ENCODE data around the gene HERC5. TPM values are rescaled to one million over a fixed set of nuclear protein-coding genes. Genes with fewer than 3 reads are reported as not detected.
"Not testable (repeated sequence)": the region's sequence is repeated elsewhere in the genome, so short reads cannot be mapped to it uniquely, and the experiment has no call there.

The HERC5 gene
- polyA plus RNA-seq, 2 of the 4 experiments (the other 2 are of a cell fraction) = 4.3 to 5.1 TPM

DNA sequence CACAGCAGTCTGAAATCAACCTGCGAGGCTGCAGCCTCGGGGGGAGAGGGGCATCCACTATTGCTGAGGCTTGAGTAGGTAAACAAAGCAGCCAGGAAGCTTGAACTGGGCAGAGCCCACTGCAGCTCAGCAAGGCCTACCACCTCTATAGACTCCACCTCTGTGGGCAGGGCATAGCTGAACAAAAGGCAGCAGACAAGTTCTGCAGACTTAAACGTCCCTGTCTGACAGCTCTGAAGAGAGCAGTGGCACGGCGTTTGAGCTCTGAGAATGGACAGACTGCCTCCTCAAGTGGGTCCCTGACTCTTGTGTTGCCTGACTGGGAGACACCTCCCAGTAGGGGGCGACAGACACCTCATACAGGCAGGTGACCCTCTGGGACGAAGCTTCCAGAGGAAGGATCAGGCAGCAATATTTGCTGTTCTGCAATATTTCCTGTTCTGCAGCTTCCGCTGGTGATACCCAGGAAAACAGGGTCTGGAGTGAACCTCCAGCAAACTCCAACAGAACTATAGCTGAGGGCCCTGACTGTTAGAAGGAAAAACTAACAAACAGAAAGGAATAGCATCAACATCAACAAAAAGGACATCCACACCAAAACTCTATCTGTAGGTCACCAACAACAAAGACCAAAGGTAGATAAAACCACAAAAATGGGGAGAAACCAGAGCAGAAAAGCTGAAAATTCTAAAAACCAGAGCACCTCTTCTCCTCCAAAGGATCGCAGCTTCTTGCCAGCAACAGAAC, 82.6 kb downstream of the HERC5 start:
- ChIA-PET CTCF (interaction anchor here (0.6 to 2.3 kb wide), 38 partner anchors 9 to 499 kb away, joined by 3 to 30 read pairs (median 4); partner anchors contain the start of genes HERC3, NAP1L5 and PYURF), POLR2A (interaction anchor here (0.6 kb wide), 1 partner anchor 63 kb away, joined by 7 read pairs; no protein-coding TSS in a partner anchor)
- peak in 1 of 2 experiments; percentile 52 for DNase-seq (ENCODE audit: low read depth in 1 of 2, low spot score in 1 of 2)
- peak overlapping the region in 1 of 2 experiments; percentile 24; a peak in 1 of 6 replicates for H3K27ac ChIP-seq
- 25% methylated on average over 7 of the region's 9 CpGs for WGBS (ENCODE audit: missing lambda C conversion rate)
- H3K4me3 ChIP-seq, FAIRE-seq, H3K9me3 ChIP-seq, H3K4me1 ChIP-seq: not testable (repeated sequence)
- H3K4me2 ChIP-seq = 0 out of 3 replicates have a peak overlapping the region, but pooled peaks have one; percentile 26
- TF ChIP-seq, protein P1, sequence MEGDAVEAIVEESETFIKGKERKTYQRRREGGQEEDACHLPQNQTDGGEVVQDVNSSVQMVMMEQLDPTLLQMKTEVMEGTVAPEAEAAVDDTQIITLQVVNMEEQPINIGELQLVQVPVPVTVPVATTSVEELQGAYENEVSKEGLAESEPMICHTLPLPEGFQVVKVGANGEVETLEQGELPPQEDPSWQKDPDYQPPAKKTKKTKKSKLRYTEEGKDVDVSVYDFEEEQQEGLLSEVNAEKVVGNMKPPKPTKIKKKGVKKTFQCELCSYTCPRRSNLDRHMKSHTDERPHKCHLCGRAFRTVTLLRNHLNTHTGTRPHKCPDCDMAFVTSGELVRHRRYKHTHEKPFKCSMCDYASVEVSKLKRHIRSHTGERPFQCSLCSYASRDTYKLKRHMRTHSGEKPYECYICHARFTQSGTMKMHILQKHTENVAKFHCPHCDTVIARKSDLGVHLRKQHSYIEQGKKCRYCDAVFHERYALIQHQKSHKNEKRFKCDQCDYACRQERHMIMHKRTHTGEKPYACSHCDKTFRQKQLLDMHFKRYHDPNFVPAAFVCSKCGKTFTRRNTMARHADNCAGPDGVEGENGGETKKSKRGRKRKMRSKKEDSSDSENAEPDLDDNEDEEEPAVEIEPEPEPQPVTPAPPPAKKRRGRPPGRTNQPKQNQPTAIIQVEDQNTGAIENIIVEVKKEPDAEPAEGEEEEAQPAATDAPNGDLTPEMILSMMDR (IDR thresholded peaks at IDR 0.05) = peak; percentile 53
- TF ChIP-seq RAD21 (conservative IDR thresholded peaks at IDR 0.05 in 1 of 2, IDR thresholded peaks at IDR 0.05 in 1 of 2) (peak; percentile 67 to 76), SMC3 (IDR thresholded peaks at IDR 0.05) (peak; percentile 69)
- ATAC-seq = 0 out of 6 replicates have a peak, but pooled peaks of 1 of the 2 experiments have one; percentile 54

DNA sequence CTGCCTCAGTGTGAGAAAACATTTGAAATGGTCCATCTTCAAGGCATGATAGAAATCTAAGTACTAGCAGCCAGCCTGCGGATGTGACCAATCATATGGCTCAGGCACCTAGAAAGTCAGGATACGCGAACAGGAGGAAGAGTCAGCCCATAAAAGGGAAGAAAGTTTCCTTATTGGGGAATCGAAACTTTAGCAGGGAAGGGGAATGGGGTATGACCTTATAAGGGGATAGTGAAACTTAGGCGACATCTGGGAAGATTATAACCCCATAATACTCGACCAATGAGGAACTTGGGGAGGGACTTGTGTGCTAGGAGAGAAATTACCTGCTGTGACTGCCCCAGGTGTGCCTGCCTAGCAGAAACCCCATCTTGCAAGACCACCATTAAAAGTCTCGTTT, 92.9 kb downstream of the HERC5 start:
- POLR2A ChIA-PET = no interaction called here
- no peak for TF ChIP-seq EHF (CRISPR knock-in tag; IDR thresholded peaks at IDR 0.05)
- TF ChIP-seq NFE2L2 (conservative IDR thresholded peaks at IDR 0.05; ENCODE audit: low read length) = no peak
- no peak for TF ChIP-seq FOXS1 (CRISPR knock-in tag; IDR thresholded peaks at IDR 0.05)
- no peak for TF ChIP-seq POLR2AphosphoS2 (conservative IDR thresholded peaks at IDR 0.05; ENCODE audit: low read length)
- TF ChIP-seq HMGXB4 (CRISPR knock-in tag; IDR thresholded peaks at IDR 0.05; ENCODE audit: borderline replicate concordance) = no peak
- TF ChIP-seq CBX2 (IDR thresholded peaks at IDR 0.05; ENCODE audit: borderline replicate concordance, low read depth) = no peak
- TF ChIP-seq HEYL (CRISPR knock-in tag; IDR thresholded peaks at IDR 0.05) = no peak
- TF ChIP-seq JUN (IDR thresholded peaks at IDR 0.05) = no peak
- TF ChIP-seq, protein P2, sequence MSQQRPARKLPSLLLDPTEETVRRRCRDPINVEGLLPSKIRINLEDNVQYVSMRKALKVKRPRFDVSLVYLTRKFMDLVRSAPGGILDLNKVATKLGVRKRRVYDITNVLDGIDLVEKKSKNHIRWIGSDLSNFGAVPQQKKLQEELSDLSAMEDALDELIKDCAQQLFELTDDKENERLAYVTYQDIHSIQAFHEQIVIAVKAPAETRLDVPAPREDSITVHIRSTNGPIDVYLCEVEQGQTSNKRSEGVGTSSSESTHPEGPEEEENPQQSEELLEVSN (IDR thresholded peaks at IDR 0.05; ENCODE audit: borderline replicate concordance, low read depth) = no peak
- no peak for TF ChIP-seq HOXB5 (CRISPR knock-in tag; IDR thresholded peaks at IDR 0.05)
- no peak for TF ChIP-seq ELK1 (IDR thresholded peaks at IDR 0.05; ENCODE audit: low read depth, low read length)
- no peak for TF ChIP-seq HOXA7 (CRISPR knock-in tag; IDR thresholded peaks at IDR 0.05)
- TF ChIP-seq PHF8 (IDR thresholded peaks at IDR 0.05; ENCODE audit: borderline replicate concordance, low read depth) = no peak
- no peak overlapping the region for H3K4me3 ChIP-seq
- WGBS (ENCODE audit: missing lambda C conversion rate) = 55% methylated on average over 7 of the region's 7 CpGs
- no peak overlapping the region for H3K27ac ChIP-seq
- no peak for DNase-seq (ENCODE audit: low read depth in 1 of 2, low spot score in 1 of 2)
- H3K4me2 ChIP-seq = no peak overlapping the region
- H3K9me3 ChIP-seq = no peaks in the 10 kb centered on the region
- no peak for ATAC-seq
- FAIRE-seq = no peak
- H3K4me1 ChIP-seq = no peaks in the 10 kb centered on the region
- CTCF ChIA-PET = no interaction called here

Other genes with a start within 250 kb of the HERC5 start
- 2.4 TPM in 2 replicates for gene PPM1K, start 172.6 kb upstream of the HERC5 start, polyA plus RNA-seq (2011; rRNA removed)
- gene PPM1K, start 172.6 kb upstream of the HERC5 start, polyA plus RNA-seq (2017; fragmentation: RNase III; extraction: RNeasy Plus Mini Kit Qiagen cat#74134 plus additional on column Dnase treatment) = 0.76 to 0.90 TPM (median 0.85 TPM) in 3 replicates
- gene HERC6, start 78.3 kb upstream of the HERC5 start, polyA plus RNA-seq (2011; rRNA removed) = 7.0 and 9.7 TPM in 2 replicates
- gene HERC6, start 78.3 kb upstream of the HERC5 start, polyA plus RNA-seq (2017; fragmentation: RNase III; extraction: RNeasy Plus Mini Kit Qiagen cat#74134 plus additional on column Dnase treatment) = 2.8 to 3.6 TPM (median 3.6 TPM) in 3 replicates
- gene PYURF, start 66.7 kb downstream of the HERC5 start, polyA plus RNA-seq (2011; rRNA removed) = 51.1 and 70.2 TPM in 2 replicates
- 70.1 to 76.9 TPM (median 72.7 TPM) in 3 replicates for gene PYURF, start 66.7 kb downstream of the HERC5 start, polyA plus RNA-seq (2017; fragmentation: RNase III; extraction: RNeasy Plus Mini Kit Qiagen cat#74134 plus additional on column Dnase treatment)
- gene HERC3, start 135.4 kb downstream of the HERC5 start, polyA plus RNA-seq (2011; rRNA removed) = 4.9 and 6.2 TPM in 2 replicates
- 4.3 to 5.7 TPM (median 4.9 TPM) in 3 replicates for gene HERC3, start 135.4 kb downstream of the HERC5 start, polyA plus RNA-seq (2017; fragmentation: RNase III; extraction: RNeasy Plus Mini Kit Qiagen cat#74134 plus additional on column Dnase treatment)
- gene NAP1L5, start 240.7 kb downstream of the HERC5 start, polyA plus RNA-seq (2011; rRNA removed) = 2.4 TPM in 2 replicates
- 2.6 to 3.0 TPM (median 2.8 TPM) in 3 replicates for gene NAP1L5, start 240.7 kb downstream of the HERC5 start, polyA plus RNA-seq (2017; fragmentation: RNase III; extraction: RNeasy Plus Mini Kit Qiagen cat#74134 plus additional on column Dnase treatment)

Data from A549 (cell line).